ENCODE data around the gene ROBO2. TPM values are rescaled to one million over a fixed set of nuclear protein-coding genes. Genes with fewer than 3 reads are reported as not detected.

The ROBO2 gene
- polyA plus RNA-seq, 1 of the 3 experiments (the other 2 are of a cell fraction), result not detected

DNA sequence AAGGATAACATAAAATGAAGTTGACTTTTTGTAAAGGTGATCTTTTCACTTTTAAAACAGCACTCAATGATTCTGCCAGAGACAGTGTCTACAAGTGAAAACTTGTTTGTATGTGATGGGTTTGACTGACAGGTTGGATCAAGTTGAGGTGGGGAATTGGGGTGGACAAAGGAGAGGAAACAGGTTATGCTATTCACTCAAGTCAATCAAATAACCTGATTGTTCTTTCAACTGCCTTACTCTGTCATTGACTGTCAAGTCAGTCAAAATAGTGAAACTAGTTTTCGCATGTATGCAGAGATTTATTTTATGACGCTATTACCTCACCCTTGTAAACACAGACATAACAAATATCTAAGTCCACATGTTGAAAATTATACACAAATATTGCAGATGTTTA lies 187.7 kb downstream of the ROBO2 start:
- no peaks in the 10 kb centered on the region for H3K36me3 ChIP-seq (replicated peaks in 1 of 2; ENCODE audit: control insufficient read depth in 1 of 2, insufficient read depth in 2 of 2, low read length in 1 of 2)
- POLR2A ChIA-PET, result no interaction called here
- H3K79me2 ChIP-seq (ENCODE audit: insufficient read depth), result no peaks in the 10 kb centered on the region
- no peak overlapping the region for H3K4me3 ChIP-seq (ENCODE audit: low read depth in 2 of 2, low read length in 1 of 2)
- H3F3A ChIP-seq (replicated peaks; ENCODE audit: insufficient read depth), result no peaks in the 10 kb centered on the region
- no peaks in the 10 kb centered on the region for H3K27me3 ChIP-seq (ENCODE audit: insufficient read depth)
- no peak overlapping the region for H2AFZ ChIP-seq (ENCODE audit: low read depth)
- 77% methylated on average over 2 of the region's 2 CpGs for WGBS (ENCODE audit: low lambda C conversion rate)
- no peak for DNase-seq
- TF ChIP-seq EP300 (IDR thresholded peaks at IDR 0.05; ENCODE audit: borderline replicate concordance in 1 of 2, low read depth in 1 of 2, low read length in 1 of 2) (no peak), RXRA (IDR thresholded peaks at IDR 0.05; ENCODE audit: borderline replicate concordance, low read depth) (no peak), YY1 (IDR thresholded peaks at IDR 0.05; ENCODE audit: low read depth) (no peak), EZH2phosphoT487 (IDR thresholded peaks at IDR 0.05; ENCODE audit: borderline replicate concordance, low read depth) (no peak), GABPA (IDR thresholded peaks at IDR 0.05; ENCODE audit: low read depth) (no peak), FOXM1 (IDR thresholded peaks at IDR 0.05; ENCODE audit: low read depth) (no peak), ELF1 (IDR thresholded peaks at IDR 0.05) (no peak), SMC3 (IDR thresholded peaks at IDR 0.05; ENCODE audit: low read depth, low read length) (no peak), MEF2A (IDR thresholded peaks at IDR 0.05; ENCODE audit: borderline replicate concordance, low read depth) (no peak)
- TF ChIP-seq, protein P1, sequence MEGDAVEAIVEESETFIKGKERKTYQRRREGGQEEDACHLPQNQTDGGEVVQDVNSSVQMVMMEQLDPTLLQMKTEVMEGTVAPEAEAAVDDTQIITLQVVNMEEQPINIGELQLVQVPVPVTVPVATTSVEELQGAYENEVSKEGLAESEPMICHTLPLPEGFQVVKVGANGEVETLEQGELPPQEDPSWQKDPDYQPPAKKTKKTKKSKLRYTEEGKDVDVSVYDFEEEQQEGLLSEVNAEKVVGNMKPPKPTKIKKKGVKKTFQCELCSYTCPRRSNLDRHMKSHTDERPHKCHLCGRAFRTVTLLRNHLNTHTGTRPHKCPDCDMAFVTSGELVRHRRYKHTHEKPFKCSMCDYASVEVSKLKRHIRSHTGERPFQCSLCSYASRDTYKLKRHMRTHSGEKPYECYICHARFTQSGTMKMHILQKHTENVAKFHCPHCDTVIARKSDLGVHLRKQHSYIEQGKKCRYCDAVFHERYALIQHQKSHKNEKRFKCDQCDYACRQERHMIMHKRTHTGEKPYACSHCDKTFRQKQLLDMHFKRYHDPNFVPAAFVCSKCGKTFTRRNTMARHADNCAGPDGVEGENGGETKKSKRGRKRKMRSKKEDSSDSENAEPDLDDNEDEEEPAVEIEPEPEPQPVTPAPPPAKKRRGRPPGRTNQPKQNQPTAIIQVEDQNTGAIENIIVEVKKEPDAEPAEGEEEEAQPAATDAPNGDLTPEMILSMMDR (IDR thresholded peaks at IDR 0.05), result no peak
- TF ChIP-seq, protein P2, sequence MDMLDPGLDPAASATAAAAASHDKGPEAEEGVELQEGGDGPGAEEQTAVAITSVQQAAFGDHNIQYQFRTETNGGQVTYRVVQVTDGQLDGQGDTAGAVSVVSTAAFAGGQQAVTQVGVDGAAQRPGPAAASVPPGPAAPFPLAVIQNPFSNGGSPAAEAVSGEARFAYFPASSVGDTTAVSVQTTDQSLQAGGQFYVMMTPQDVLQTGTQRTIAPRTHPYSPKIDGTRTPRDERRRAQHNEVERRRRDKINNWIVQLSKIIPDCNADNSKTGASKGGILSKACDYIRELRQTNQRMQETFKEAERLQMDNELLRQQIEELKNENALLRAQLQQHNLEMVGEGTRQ (IDR thresholded peaks at IDR 0.05; ENCODE audit: borderline replicate concordance, low read depth, low read length), result no peak
- no peaks in the 10 kb centered on the region for H4K20me1 ChIP-seq (ENCODE audit: insufficient read depth)
- H3K4me2 ChIP-seq, result no peak overlapping the region
- H3K4me1 ChIP-seq (ENCODE audit: control insufficient read depth in 1 of 2, insufficient read depth in 2 of 2, low read depth in 1 of 2, low read length in 1 of 2), result no peaks in the 10 kb centered on the region; a peak in 1 of 4 replicates
- H3K9me2 ChIP-seq, result no peaks in the 10 kb centered on the region
- H3K27ac ChIP-seq (ENCODE audit: low read depth in 2 of 2, low read length in 1 of 2), result no peak overlapping the region
- no peak overlapping the region for H3K9ac ChIP-seq
- no peaks in the 10 kb centered on the region for H3K9me3 ChIP-seq
- CTCF ChIA-PET, result no interaction called here

DNA sequence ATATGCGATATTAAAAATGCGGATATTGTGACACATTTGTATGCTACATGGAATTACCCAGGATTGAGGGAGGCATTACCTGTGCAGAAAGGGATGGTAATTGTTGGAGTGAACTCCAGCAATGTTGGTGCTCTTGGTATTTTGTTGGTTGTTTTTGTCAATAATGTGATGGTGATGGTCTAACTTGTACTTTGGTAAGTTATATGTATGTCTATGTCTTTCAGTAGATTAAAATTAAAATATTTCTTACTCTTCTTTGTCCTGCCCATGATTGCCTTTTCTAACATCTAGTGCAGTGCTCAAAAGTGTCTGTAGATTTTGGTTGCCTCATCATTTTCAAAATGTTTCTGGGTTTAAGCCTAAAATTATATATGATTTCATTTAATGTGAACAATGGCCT lies 192.7 kb downstream of the ROBO2 start:
- H3K27me3 ChIP-seq (ENCODE audit: insufficient read depth), result no peaks in the 10 kb centered on the region
- no peaks in the 10 kb centered on the region for H3K9me2 ChIP-seq
- no peaks in the 10 kb centered on the region for H3F3A ChIP-seq (replicated peaks; ENCODE audit: insufficient read depth)
- no peaks in the 10 kb centered on the region for H3K79me2 ChIP-seq (ENCODE audit: insufficient read depth)
- no peak overlapping the region for H3K4me2 ChIP-seq
- no peak overlapping the region for H3K27ac ChIP-seq (ENCODE audit: low read depth in 2 of 2, low read length in 1 of 2)
- DNase-seq, result no peak
- 75% methylated on average over 2 of the region's 2 CpGs for WGBS (ENCODE audit: low lambda C conversion rate)
- H3K9me3 ChIP-seq, result no peaks in the 10 kb centered on the region
- no peak for TF ChIP-seq TEAD4 (IDR thresholded peaks at IDR 0.05; ENCODE audit: borderline replicate concordance, insufficient read depth)
- TF ChIP-seq TCF12 (IDR thresholded peaks at IDR 0.05), result no peak
- no peak for TF ChIP-seq RAD21 (IDR thresholded peaks at IDR 0.05; ENCODE audit: low read length)
- no peak for TF ChIP-seq FOXM1 (IDR thresholded peaks at IDR 0.05; ENCODE audit: low read depth)
- no peak for TF ChIP-seq EZH2phosphoT487 (IDR thresholded peaks at IDR 0.05; ENCODE audit: borderline replicate concordance, low read depth)
- TF ChIP-seq, protein P1 (IDR thresholded peaks at IDR 0.05), result no peak
- TF ChIP-seq NFIC (IDR thresholded peaks at IDR 0.05; ENCODE audit: borderline replicate concordance), result no peak
- no peak for TF ChIP-seq FOXJ3 (CRISPR knock-in tag; IDR thresholded peaks at IDR 0.05)
- TF ChIP-seq SIN3A (IDR thresholded peaks at IDR 0.05; ENCODE audit: borderline replicate concordance, low read depth, low read length), result no peak
- TF ChIP-seq GABPA (IDR thresholded peaks at IDR 0.05; ENCODE audit: low read depth), result no peak
- TF ChIP-seq EP300 (IDR thresholded peaks at IDR 0.05; ENCODE audit: borderline replicate concordance in 1 of 2, low read depth in 1 of 2, low read length in 1 of 2), result no peak
- POLR2A ChIA-PET, result no interaction called here
- H2AFZ ChIP-seq (ENCODE audit: low read depth), result no peak overlapping the region
- CTCF ChIA-PET, result interaction anchor here (0.6 to 1.3 kb wide), 2 partner anchors 9 to 1402 kb away, joined by 3 read pairs; no protein-coding TSS in a partner anchor
- H3K4me3 ChIP-seq (ENCODE audit: low read depth in 2 of 2, low read length in 1 of 2), result no peak overlapping the region
- no peaks in the 10 kb centered on the region for H4K20me1 ChIP-seq (ENCODE audit: insufficient read depth)
- no peaks in the 10 kb centered on the region for H3K36me3 ChIP-seq (replicated peaks in 1 of 2; ENCODE audit: control insufficient read depth in 1 of 2, insufficient read depth in 2 of 2, low read length in 1 of 2)
- no peak overlapping the region for H3K9ac ChIP-seq
- no peaks in the 10 kb centered on the region; a peak in 1 of 4 replicates for H3K4me1 ChIP-seq (ENCODE audit: control insufficient read depth in 1 of 2, insufficient read depth in 2 of 2, low read depth in 1 of 2, low read length in 1 of 2)

Measured in SK-N-SH (cell line).